Retinal pigment epithelial cell (primary cell): ENCODE results near the gene TLL1.

Source experiments
- DNase-seq: peaks from one replicate; pipeline ENCODE4 v3.0.0-alpha.2; 2010; ENCODE audit warnings: low read depth
- H3K4me3 ChIP-seq: 2 replicates; pipeline ENCODE4 v1.5.1; 2011; ENCODE audit warnings: mild to moderate bottlenecking, low read length, control low read depth, moderate library complexity
- TF ChIP-seq, protein P1 (sequence below): conservative IDR thresholded peaks from 2 replicates; pipeline ENCODE4 v1.5.1; 2011; ENCODE audit warnings: low read depth, low read length, control low read depth, inconsistent platforms

The TLL1 gene

DNA sequence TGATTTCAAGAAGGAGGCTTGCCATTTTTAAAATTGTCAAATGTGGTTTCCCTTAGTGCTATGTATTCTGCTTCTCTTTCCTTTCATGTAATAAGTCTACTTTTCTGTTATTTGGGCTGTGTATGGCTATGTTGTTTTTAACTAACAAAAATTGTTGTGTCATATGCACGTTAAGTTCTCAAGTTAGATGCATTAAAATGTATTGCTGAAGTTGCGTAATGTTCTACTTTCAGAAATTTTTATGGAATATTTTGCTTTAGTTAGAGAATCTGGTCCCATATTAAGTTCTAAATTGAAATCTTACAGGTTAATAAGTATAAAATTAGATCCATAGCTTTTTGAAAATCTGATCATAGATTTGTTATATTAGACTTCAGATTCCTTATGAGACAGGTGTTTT is 133.2 kb downstream of the TLL1 start:
- DNase-seq = no peak
- TF ChIP-seq, protein P1, sequence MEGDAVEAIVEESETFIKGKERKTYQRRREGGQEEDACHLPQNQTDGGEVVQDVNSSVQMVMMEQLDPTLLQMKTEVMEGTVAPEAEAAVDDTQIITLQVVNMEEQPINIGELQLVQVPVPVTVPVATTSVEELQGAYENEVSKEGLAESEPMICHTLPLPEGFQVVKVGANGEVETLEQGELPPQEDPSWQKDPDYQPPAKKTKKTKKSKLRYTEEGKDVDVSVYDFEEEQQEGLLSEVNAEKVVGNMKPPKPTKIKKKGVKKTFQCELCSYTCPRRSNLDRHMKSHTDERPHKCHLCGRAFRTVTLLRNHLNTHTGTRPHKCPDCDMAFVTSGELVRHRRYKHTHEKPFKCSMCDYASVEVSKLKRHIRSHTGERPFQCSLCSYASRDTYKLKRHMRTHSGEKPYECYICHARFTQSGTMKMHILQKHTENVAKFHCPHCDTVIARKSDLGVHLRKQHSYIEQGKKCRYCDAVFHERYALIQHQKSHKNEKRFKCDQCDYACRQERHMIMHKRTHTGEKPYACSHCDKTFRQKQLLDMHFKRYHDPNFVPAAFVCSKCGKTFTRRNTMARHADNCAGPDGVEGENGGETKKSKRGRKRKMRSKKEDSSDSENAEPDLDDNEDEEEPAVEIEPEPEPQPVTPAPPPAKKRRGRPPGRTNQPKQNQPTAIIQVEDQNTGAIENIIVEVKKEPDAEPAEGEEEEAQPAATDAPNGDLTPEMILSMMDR = no peak
- H3K4me3 ChIP-seq = no peak overlapping the region

DNA sequence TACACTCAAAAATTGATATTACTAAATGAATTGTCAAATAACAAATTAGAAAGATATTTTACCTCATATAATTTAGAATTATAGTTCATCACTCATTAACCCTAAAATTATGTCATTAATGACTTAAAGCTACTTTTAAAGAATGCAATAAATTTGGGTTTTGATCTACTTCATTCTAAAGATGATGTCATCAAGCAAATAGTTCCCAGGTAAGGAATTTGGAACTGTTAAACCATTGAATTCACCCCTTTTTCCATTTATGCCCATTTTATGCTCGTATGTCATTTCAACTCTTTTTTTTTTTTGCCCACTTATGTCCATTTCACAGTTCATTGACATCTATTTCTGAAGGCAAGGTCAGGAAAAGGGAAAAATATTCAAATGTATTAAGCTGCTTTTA is 135.5 kb downstream of the TLL1 start:
- DNase-seq = no peak
- TF ChIP-seq, protein P1 = no peak
- H3K4me3 ChIP-seq = no peak overlapping the region

DNA sequence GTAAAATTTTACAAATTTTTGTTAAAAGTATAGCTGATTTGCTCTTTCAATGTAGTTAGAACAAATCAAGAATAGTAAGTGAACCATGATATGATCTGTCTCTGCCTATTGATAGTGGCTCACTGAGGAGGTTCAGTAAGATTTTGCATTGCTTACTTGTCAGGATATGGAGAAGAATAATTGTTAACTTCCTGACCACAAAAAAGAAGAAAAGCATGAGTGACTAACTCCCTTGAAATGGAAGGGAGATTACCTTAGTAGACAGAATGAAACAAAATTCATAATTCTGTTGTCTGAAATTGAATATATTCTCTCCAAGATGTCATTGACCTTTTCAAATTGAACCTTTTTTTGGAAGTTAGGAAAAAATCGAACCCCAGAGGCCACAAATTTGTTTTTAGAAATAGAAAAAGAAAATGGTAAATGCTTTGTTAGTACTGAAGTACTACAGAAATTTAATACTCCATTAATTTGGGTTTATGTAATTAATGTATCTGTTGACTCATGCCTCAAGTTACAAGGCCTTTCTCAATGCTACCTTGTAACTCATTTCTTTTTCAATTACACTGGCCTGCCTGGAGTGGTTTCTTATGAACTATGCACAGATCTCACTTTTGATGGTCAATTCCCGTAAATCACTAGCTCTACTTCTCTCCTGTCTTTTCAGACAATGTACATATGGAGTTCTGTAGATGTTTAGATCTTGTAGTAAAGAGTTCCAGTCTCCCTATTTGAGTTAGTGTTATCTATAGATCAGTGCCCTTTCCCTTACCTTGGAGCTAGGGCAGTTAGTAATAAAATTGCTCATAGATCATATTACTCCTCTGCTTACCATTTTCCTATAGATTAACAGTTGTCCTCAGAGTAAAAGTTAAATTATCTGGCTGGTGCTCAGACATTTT is 139.3 kb downstream of the TLL1 start:
- H3K4me3 ChIP-seq = no peak overlapping the region
- TF ChIP-seq, protein P1 = no peak
- DNase-seq = no peak

GRCh38 chr4:166014411-166014810 is 141.4 kb downstream of the TLL1 start:
- TF ChIP-seq, protein P1 = no peak
- H3K4me3 ChIP-seq = no peak overlapping the region
- no peak for DNase-seq

DNA sequence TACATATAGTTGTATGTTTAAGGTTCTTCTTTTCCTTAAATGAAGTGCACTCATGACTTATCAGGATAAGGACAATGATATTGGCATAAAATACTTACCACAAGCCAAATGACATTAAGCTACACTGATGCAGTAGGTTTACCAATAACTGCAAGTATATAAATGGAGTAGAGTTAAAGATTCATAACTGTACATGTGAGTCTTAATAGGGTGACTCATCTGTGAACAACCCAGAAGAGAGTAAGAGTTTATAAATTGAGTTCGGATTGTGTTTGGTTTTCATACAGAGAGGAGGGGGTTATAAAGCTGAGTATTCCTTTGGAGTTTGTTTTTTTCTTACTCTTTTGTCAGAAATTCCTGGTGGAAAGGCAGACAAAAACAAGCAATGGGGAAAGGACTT is 144.8 kb downstream of the TLL1 start:
- H3K4me3 ChIP-seq = no peak overlapping the region
- no peak for DNase-seq
- TF ChIP-seq, protein P1 = no peak

GRCh38 chr4:166019441-166020220 is 146.6 kb downstream of the TLL1 start:
- no peak for DNase-seq
- TF ChIP-seq, protein P1 = no peak
- no peak overlapping the region for H3K4me3 ChIP-seq
